Pancreas (tissue), 10 donors: ENCODE data around the gene PAX5. TPM values are rescaled to one million over a fixed set of nuclear protein-coding genes. Genes with fewer than 3 reads are reported as not detected.
A peak's percentile ranks its signal among the peaks of the same experiment; 100 is the strongest.

Experiments
- ATAC-seq, 4 donors: fragments of 200-7000 bp; cut with Tn5 transposase; one replicate each; pipeline versions ENCODE4 v1.8.0 to v1.9.1; 2020; ENCODE audit warnings: mild to moderate bottlenecking in 4 of 4, moderate library complexity in 4 of 4
- DNase-seq, 6 donors: peaks; one replicate each; pipeline ENCODE4 v3.0.0-alpha.2; 2020
- FAIRE-seq: peaks from 2 replicates; lab custom pipeline; 2012; peaks lifted over from hg19 to GRCh38; lab: Jason Lieb, UNC
- H3K27ac ChIP-seq, 4 donors: fragments of 200-600 bp; sonication (generic); 1 replicate in 3 of 4; 2 replicates in 1 of 4; pipeline versions ENCODE4 v1.5.0 to v1.8.0; 2020
- H3K27me3 ChIP-seq, 4 donors: fragments of 200-600 bp; one replicate each; pipeline ENCODE4 v1.8.0; 2021
- H3K36me3 ChIP-seq, 3 donors: fragments of 200-600 bp; sonication (generic) in 1 of 3; one replicate each; pipeline versions ENCODE4 v1.5.0 to v1.8.0; 2020 to 2021
- H3K4me1 ChIP-seq, 3 donors: fragments of 200-600 bp; one replicate each; pipeline ENCODE4 v1.8.0; 2021
- H3K4me3 ChIP-seq, 4 donors: fragments of 200-600 bp; sonication (generic) in 2 of 4; one replicate each; pipeline versions ENCODE4 v1.5.0 to v1.8.0; 2020 to 2021
- H3K9me3 ChIP-seq, 4 donors: fragments of 200-600 bp; one replicate each; pipeline ENCODE4 v1.8.0; 2021
- CTCF ChIP-seq, 4 donors: fragments of 200-600 bp; sonication (generic) in 3 of 4; IDR thresholded peaks; one replicate each; pipeline versions ENCODE4 v1.5.0 to v1.8.0; 2021; ENCODE audit warnings: antibody characterized with exemption in 4 of 4
- WGBS, 2 donors: extraction: QIAGEN DNeasy Blood & Tissue Kit; methylation state at CpG; one replicate each; pipeline ENCODE4 v1.1.7; 2013; 5-methylcytosine and 5-hydroxymethylcytosine counted together
- intact Hi-C, 3 donors: fragments of 100-400 bp; cut with DNase I; formaldehyde crosslinking; loops; one replicate each; pipeline versions ENCODE4 v1.11.1 to v1.14.2; 2022
- polyA plus RNA-seq, 2 donors: library from polyadenylated mRNA; stranded (reverse); fragments of 200-250 nt; gene quantifications; one replicate each; pipeline ENCODE4 v1.2.3, GENCODE V29; 2013
- total RNA-seq, 6 donors: library from RNA; stranded (reverse); fragmentation: NEBNext Ultra II Directional in 4 of 6; extraction: Animal tissue kit (Norgen Biotek cat#: 25700) in 4 of 6; gene quantifications; one replicate each; pipeline versions ENCODE4 v1.2.1 to v1.2.4, GENCODE V29; 2021 to 2023
- donor health status: healthy with polysubstance abuse.
- donor health status: DM: no; HTN: no; CAD: no; lungs with moderate emphysema.
- donor health status: DM: no; HTN: no; CAD: no.
- donor health status: control.
- donor health status: control.
- donor health status: Bipolar disorder and iron deficiency.
- donor health status: DM: yes; HTN: yes; CAD: no.
- donor health status: DM: no; HTN: no; CAD: no.
- donor health status: DM: no; HTN: no; CAD: no.
- donor health status: DM: yes; HTN: yes; CAD: no.

The PAX5 gene
- total and polyA plus RNA-seq, 8 donors: under 0.01 to 0.35 (median 0.28) TPM; not detected in 1

- Histone ChIP-seq H3K4me1 (no peaks in the 10 kb centered on the region), H3K36me3 (no peaks in the 10 kb centered on the region), H3K9me3 (no peaks in the 10 kb centered on the region), H3K27ac (no peak overlapping the region), H3K4me3 (no peak overlapping the region), H3K27me3 (no peaks in the 10 kb centered on the region)
- no peak for DNase-seq
- intact Hi-C loops: loop anchor here in 1 of 3 donors (10.0 kb wide), 1 partner anchor 392 kb away; no protein-coding TSS in a partner anchor
- WGBS, 2 donors: 48 to 55% methylated on average over 7 of the region's 7 CpGs
- no peak for FAIRE-seq
- ATAC-seq: no peak
- TF ChIP-seq CTCF (IDR thresholded peaks at IDR 0.05): no peak
Observed at GRCh38 chr9:36992501-36993316, 41.4 kb downstream of the PAX5 start.

- peak in 1 of 6 donors; percentile 22 for DNase-seq
- WGBS, 2 donors: 22 to 23% methylated on average over 6 of the region's 6 CpGs
- no peaks in the 10 kb centered on the region for H3K27me3 ChIP-seq
- no peaks in the 10 kb centered on the region for H3K9me3 ChIP-seq
- no peak overlapping the region for H3K27ac ChIP-seq
- intact Hi-C loops: loop anchor here in 1 of 3 donors (10.0 kb wide), 1 partner anchor 393 kb away; no protein-coding TSS in a partner anchor
- no peak for FAIRE-seq
- TF ChIP-seq CTCF (IDR thresholded peaks at IDR 0.05): peak in 1 of 4 donors; percentile 17
- no peak for ATAC-seq
- H3K36me3 ChIP-seq: no peaks in the 10 kb centered on the region
- no peaks in the 10 kb centered on the region for H3K4me1 ChIP-seq
- H3K4me3 ChIP-seq: no peak overlapping the region
Observed at GRCh38 chr9:36991516-36992134, 42.4 kb downstream of the PAX5 start.

GRCh38 chr9:36988848-36989247 is 45.2 kb downstream of the PAX5 start:
- no peak for ATAC-seq

GRCh38 chr9:36987891-36988290 is 46.2 kb downstream of the PAX5 start:
- 27 to 30% methylated on average over 14 of the region's 14 CpGs for WGBS, 2 donors
- no peak for ATAC-seq
- FAIRE-seq: no peak
- H3K4me1 ChIP-seq: no peaks in the 10 kb centered on the region
- H3K4me3 ChIP-seq: no peak overlapping the region
- intact Hi-C loops: loop anchor here in 1 of 3 donors (10.0 kb wide), 1 partner anchor 113 kb away; no protein-coding TSS in a partner anchor
- peaks cover 0 to 5% (median 0%) of the 10 kb centered on the region in 4 donors for H3K27me3 ChIP-seq
- no peak overlapping the region for H3K27ac ChIP-seq
- no peak for DNase-seq
- no peak for TF ChIP-seq CTCF (IDR thresholded peaks at IDR 0.05)
- H3K9me3 ChIP-seq: no peaks in the 10 kb centered on the region
- no peaks in the 10 kb centered on the region for H3K36me3 ChIP-seq

More at GRCh38 chr9:36988848-36989247, 45.2 kb downstream of the PAX5 start:
- H3K4me1 ChIP-seq: no peaks in the 10 kb centered on the region
- 32 to 41% methylated on average over 6 of the region's 6 CpGs for WGBS, 2 donors
- no peak overlapping the region for H3K27ac ChIP-seq
- peaks cover 0 to 5% (median 0%) of the 10 kb centered on the region in 4 donors for H3K27me3 ChIP-seq
- no peak for DNase-seq
- H3K4me3 ChIP-seq: no peak overlapping the region
- no peaks in the 10 kb centered on the region for H3K9me3 ChIP-seq
- FAIRE-seq: no peak
- intact Hi-C loops: loop anchor here in 1 of 3 donors (10.0 kb wide), 1 partner anchor 114 kb away; no protein-coding TSS in a partner anchor
- no peaks in the 10 kb centered on the region for H3K36me3 ChIP-seq
- TF ChIP-seq CTCF (IDR thresholded peaks at IDR 0.05): no peak
